Liver (tissue), 3 donors: ENCODE data around the gene DMPK.

ENCODE experiments used
- CTCF ChIP-seq: fragments of 150-350 bp; IDR thresholded peaks from 2 replicates; pipeline ENCODE4 v1.5.1; 2017; ENCODE audit warnings: improper control_type of control experiment, low read depth, low read length; ENCODE audit not compliant: missing input control
- EGR1 ChIP-seq, 2 donors: IDR thresholded peaks; 2 replicates each; pipeline ENCODE4 v1.6.1; 2016 to 2018; ENCODE audit warnings: antibody characterized with exemption in 2 of 2, low read depth in 2 of 2
- GABPA ChIP-seq, 2 donors: IDR thresholded peaks in 1 of 2; conservative IDR thresholded peaks in 1 of 2; 2 replicates each; pipeline ENCODE4 v1.6.1; 2016; ENCODE audit warnings: antibody characterized with exemption in 2 of 2, mild to moderate bottlenecking in 1 of 2, moderate library complexity in 1 of 2
- HNF4A ChIP-seq, 2 donors: conservative IDR thresholded peaks; 2 replicates each; pipeline ENCODE4 v1.6.1; 2016; ENCODE audit warnings: antibody characterized with exemption in 2 of 2, mild to moderate bottlenecking in 2 of 2
- JUND ChIP-seq, 2 donors: IDR thresholded peaks; 2 replicates each; pipeline ENCODE4 v1.6.1; 2016; ENCODE audit warnings: antibody characterized with exemption in 2 of 2
- RAD21 ChIP-seq, 2 donors: IDR thresholded peaks; 2 replicates each; pipeline ENCODE4 v1.6.1; 2016; ENCODE audit warnings: antibody characterized with exemption in 2 of 2, mild to moderate bottlenecking in 2 of 2
- SP1 ChIP-seq: IDR thresholded peaks from 2 replicates; pipeline ENCODE4 v1.6.1; 2018; ENCODE audit warnings: antibody characterized with exemption, mild to moderate bottlenecking
- TAF1 ChIP-seq: conservative IDR thresholded peaks from 2 replicates; pipeline ENCODE4 v1.6.1; 2016; ENCODE audit warnings: antibody characterized with exemption, mild to moderate bottlenecking
- YY1 ChIP-seq: IDR thresholded peaks from 2 replicates; pipeline ENCODE4 v1.6.1; 2016; ENCODE audit warnings: antibody characterized with exemption, mild to moderate bottlenecking
- TF ChIP-seq, protein P1 (sequence below): IDR thresholded peaks from 2 replicates; pipeline ENCODE4 v1.6.1; 2016; ENCODE audit warnings: antibody characterized with exemption
- TF ChIP-seq, protein P2 (sequence below): IDR thresholded peaks from 2 replicates; pipeline ENCODE4 v1.6.1; 2016; ENCODE audit warnings: antibody characterized with exemption, mild to moderate bottlenecking
- TF ChIP-seq, protein P3 (sequence below): IDR thresholded peaks from 2 replicates; pipeline ENCODE4 v1.6.1; 2016; ENCODE audit warnings: antibody characterized with exemption
- donor health status: healthy.
- donor health status: healthy.

DNA sequence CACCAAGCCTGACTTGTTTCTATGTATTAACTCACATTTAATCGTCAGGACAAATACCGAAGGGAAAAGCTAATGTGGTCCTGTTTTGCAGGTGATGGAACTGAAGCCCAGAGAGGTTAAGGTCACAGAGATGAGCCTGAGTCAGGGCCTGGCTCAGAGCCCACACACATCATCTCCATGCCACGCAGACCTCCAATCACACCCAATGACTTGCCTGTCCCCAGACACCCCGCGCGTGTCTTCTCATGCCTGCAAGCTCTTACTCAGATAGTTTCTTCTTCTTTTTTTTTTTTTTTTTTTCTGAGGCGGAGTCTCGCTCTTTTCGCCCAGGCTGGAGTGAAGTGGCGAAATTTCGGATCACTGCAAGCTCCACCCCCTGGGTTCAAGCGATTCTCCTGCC lies 29.7 kb downstream of the DMPK start:
- no peak for TF ChIP-seq CTCF
- TF ChIP-seq, protein P1, sequence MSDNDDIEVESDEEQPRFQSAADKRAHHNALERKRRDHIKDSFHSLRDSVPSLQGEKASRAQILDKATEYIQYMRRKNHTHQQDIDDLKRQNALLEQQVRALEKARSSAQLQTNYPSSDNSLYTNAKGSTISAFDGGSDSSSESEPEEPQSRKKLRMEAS, result no peak
- no peak for TF ChIP-seq YY1
- TF ChIP-seq SP1, result no peak
- TF ChIP-seq, protein P2, sequence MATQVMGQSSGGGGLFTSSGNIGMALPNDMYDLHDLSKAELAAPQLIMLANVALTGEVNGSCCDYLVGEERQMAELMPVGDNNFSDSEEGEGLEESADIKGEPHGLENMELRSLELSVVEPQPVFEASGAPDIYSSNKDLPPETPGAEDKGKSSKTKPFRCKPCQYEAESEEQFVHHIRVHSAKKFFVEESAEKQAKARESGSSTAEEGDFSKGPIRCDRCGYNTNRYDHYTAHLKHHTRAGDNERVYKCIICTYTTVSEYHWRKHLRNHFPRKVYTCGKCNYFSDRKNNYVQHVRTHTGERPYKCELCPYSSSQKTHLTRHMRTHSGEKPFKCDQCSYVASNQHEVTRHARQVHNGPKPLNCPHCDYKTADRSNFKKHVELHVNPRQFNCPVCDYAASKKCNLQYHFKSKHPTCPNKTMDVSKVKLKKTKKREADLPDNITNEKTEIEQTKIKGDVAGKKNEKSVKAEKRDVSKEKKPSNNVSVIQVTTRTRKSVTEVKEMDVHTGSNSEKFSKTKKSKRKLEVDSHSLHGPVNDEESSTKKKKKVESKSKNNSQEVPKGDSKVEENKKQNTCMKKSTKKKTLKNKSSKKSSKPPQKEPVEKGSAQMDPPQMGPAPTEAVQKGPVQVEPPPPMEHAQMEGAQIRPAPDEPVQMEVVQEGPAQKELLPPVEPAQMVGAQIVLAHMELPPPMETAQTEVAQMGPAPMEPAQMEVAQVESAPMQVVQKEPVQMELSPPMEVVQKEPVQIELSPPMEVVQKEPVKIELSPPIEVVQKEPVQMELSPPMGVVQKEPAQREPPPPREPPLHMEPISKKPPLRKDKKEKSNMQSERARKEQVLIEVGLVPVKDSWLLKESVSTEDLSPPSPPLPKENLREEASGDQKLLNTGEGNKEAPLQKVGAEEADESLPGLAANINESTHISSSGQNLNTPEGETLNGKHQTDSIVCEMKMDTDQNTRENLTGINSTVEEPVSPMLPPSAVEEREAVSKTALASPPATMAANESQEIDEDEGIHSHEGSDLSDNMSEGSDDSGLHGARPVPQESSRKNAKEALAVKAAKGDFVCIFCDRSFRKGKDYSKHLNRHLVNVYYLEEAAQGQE, result no peak
- TF ChIP-seq RAD21 (IDR thresholded peaks at IDR 0.05), result no peak
- TF ChIP-seq TAF1, result no peak
- TF ChIP-seq EGR1 (IDR thresholded peaks at IDR 0.05; ENCODE audit: low read depth in 2 of 2), result no peak
- TF ChIP-seq GABPA (IDR thresholded peaks at IDR 0.05 in 1 of 2, conservative IDR thresholded peaks at IDR 0.05 in 1 of 2), result no peak
- TF ChIP-seq, protein P3, sequence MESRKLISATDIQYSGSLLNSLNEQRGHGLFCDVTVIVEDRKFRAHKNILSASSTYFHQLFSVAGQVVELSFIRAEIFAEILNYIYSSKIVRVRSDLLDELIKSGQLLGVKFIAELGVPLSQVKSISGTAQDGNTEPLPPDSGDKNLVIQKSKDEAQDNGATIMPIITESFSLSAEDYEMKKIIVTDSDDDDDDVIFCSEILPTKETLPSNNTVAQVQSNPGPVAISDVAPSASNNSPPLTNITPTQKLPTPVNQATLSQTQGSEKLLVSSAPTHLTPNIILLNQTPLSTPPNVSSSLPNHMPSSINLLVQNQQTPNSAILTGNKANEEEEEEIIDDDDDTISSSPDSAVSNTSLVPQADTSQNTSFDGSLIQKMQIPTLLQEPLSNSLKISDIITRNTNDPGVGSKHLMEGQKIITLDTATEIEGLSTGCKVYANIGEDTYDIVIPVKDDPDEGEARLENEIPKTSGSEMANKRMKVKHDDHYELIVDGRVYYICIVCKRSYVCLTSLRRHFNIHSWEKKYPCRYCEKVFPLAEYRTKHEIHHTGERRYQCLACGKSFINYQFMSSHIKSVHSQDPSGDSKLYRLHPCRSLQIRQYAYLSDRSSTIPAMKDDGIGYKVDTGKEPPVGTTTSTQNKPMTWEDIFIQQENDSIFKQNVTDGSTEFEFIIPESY, result no peak
- no peak for TF ChIP-seq JUND (IDR thresholded peaks at IDR 0.05)
- no peak for TF ChIP-seq HNF4A (conservative IDR thresholded peaks at IDR 0.05)
